ENCODE measurements around the gene APPL2.

DNA sequence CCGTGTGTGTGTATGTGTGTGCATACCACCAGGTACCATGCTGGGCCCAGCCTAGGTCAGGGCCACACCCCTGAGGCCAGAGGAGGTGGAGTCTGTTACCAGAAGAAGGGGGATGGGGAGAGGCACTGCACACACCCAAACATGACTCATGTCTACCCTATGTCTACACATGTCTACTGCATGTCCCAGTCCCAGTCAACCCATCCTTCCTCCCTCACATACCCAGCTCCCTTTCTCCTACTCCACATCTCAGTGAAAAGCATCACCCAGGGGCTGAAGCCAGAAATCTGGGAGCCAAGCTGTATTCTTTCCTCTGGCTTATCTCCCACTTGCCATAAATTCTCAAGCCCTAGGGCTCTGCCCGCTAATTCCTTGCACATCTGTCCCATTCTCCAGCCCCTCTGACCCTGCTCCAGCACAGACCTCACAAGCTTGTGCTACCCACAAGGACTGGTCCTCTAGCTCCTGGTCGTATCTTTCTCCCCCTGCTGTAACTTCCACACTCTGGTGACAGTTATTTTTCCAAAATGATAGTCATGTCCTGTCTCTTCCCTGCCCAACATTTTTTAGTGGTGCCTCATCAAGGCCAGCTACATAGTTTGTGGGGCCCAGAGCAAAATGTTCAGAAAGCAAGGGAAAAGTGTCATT is 18.0 kb upstream of the APPL2 start:
- TF ChIP-seq, protein P1, sequence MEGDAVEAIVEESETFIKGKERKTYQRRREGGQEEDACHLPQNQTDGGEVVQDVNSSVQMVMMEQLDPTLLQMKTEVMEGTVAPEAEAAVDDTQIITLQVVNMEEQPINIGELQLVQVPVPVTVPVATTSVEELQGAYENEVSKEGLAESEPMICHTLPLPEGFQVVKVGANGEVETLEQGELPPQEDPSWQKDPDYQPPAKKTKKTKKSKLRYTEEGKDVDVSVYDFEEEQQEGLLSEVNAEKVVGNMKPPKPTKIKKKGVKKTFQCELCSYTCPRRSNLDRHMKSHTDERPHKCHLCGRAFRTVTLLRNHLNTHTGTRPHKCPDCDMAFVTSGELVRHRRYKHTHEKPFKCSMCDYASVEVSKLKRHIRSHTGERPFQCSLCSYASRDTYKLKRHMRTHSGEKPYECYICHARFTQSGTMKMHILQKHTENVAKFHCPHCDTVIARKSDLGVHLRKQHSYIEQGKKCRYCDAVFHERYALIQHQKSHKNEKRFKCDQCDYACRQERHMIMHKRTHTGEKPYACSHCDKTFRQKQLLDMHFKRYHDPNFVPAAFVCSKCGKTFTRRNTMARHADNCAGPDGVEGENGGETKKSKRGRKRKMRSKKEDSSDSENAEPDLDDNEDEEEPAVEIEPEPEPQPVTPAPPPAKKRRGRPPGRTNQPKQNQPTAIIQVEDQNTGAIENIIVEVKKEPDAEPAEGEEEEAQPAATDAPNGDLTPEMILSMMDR (IDR thresholded peaks at IDR 0.05), result no peak
- TF ChIP-seq POLR2A (IDR thresholded peaks at IDR 0.05), result no peak

Measured in testis (tissue), 2 donors.